ENCODE measurements around the gene GTF3C1.

DNA sequence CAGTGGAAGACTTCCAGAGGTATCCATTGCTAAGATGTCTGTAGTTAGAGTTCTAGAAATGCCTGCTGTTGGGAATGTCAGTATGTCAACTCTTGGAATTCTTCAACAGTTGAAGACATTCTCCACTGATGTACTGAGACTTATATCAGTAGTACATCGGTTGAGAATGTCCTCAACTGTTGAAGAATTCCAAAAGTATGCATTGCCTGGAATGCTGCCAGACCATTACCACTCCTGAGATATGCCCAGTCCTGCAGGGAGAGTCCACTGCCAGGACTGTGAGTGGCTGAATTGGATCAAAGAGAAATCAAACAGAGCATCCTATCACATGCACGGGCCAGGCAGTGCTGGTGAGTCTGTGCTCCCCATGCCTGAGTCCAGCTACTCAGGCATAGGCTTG lies 105.7 kb downstream of the GTF3C1 start:
- no peak for TF ChIP-seq POLR2A (IDR thresholded peaks at IDR 0.05)
- TF ChIP-seq, protein P1, sequence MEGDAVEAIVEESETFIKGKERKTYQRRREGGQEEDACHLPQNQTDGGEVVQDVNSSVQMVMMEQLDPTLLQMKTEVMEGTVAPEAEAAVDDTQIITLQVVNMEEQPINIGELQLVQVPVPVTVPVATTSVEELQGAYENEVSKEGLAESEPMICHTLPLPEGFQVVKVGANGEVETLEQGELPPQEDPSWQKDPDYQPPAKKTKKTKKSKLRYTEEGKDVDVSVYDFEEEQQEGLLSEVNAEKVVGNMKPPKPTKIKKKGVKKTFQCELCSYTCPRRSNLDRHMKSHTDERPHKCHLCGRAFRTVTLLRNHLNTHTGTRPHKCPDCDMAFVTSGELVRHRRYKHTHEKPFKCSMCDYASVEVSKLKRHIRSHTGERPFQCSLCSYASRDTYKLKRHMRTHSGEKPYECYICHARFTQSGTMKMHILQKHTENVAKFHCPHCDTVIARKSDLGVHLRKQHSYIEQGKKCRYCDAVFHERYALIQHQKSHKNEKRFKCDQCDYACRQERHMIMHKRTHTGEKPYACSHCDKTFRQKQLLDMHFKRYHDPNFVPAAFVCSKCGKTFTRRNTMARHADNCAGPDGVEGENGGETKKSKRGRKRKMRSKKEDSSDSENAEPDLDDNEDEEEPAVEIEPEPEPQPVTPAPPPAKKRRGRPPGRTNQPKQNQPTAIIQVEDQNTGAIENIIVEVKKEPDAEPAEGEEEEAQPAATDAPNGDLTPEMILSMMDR (IDR thresholded peaks at IDR 0.05) = no peak

All from uterus (tissue), 2 donors.